HepG2 (cell line): ENCODE data around the gene TBX3. TPM values are rescaled to one million over a fixed set of nuclear protein-coding genes. Genes with fewer than 3 reads are reported as not detected.

Source experiments
- ELF4 ChIP-seq: sonication (generic); formaldehyde crosslinking; IDR thresholded peaks from 2 replicates; pipeline ENCODE4 v1.5.0; 2020; ENCODE audit warnings: missing genetic modification reagents, mild to moderate bottlenecking, moderate library complexity, borderline replicate concordance
- HDAC1 ChIP-seq: sonication (generic); formaldehyde crosslinking; IDR thresholded peaks from 2 replicates; pipeline ENCODE4 v1.5.1; 2020; ENCODE audit warnings: mild to moderate bottlenecking, missing genetic modification reagents
- HES4 ChIP-seq: sonication (generic); formaldehyde crosslinking; IDR thresholded peaks from 2 replicates; pipeline ENCODE4 v1.9.0; 2021; ENCODE audit warnings: mild to moderate bottlenecking, missing genetic modification reagents, borderline replicate concordance
- KLF12 ChIP-seq: sonication (generic); formaldehyde crosslinking; IDR thresholded peaks from 2 replicates; pipeline ENCODE4 v1.4.0; 2020; ENCODE audit warnings: missing genetic modification reagents, borderline replicate concordance
- KLF13 ChIP-seq: sonication (generic); formaldehyde crosslinking; IDR thresholded peaks from 2 replicates; pipeline ENCODE4 v1.4.0; 2020; ENCODE audit warnings: mild to moderate bottlenecking, missing genetic modification reagents
- MTA3 ChIP-seq: sonication (generic); formaldehyde crosslinking; IDR thresholded peaks from 2 replicates; pipeline ENCODE4 v1.4.0; 2020; ENCODE audit warnings: missing genetic modification reagents
- PITX1 ChIP-seq: sonication (generic); formaldehyde crosslinking; IDR thresholded peaks from 2 replicates; pipeline ENCODE4 v1.5.1; 2020; ENCODE audit warnings: mild to moderate bottlenecking, missing genetic modification reagents
- PRPF4 ChIP-seq: fragments of 200-400 bp; formaldehyde crosslinking; IDR thresholded peaks from 2 replicates; pipeline ENCODE4 v1.6.1; 2016; ENCODE audit warnings: low read length, low read depth; ENCODE audit not compliant: poor library complexity, severe bottlenecking
- SCMH1 ChIP-seq: sonication (generic); formaldehyde crosslinking; IDR thresholded peaks from 2 replicates; pipeline ENCODE4 v1.9.0; 2021; ENCODE audit warnings: missing genetic modification reagents, mild to moderate bottlenecking, borderline replicate concordance
- SMYD3 ChIP-seq: sonication (generic); formaldehyde crosslinking; IDR thresholded peaks from 2 replicates; pipeline ENCODE4 v1.8.1; 2023; ENCODE audit warnings: mild to moderate bottlenecking, missing genetic modification reagents
- SOX6 ChIP-seq, 2 experiments: fragments of 450-650 bp in 1 of 2; sonication (generic) in 1 of 2; formaldehyde crosslinking in 1 of 2; IDR thresholded peaks; 2 replicates each; pipeline versions ENCODE4 v1.4.0 to v1.6.1; 2017 to 2020; ENCODE audit warnings: antibody characterized with exemption in 1 of 2, mild to moderate bottlenecking in 1 of 2, missing genetic modification reagents in 1 of 2
- SSRP1 ChIP-seq: IDR thresholded peaks from 2 replicates; pipeline ENCODE4 v1.6.1; 2016; ENCODE audit warnings: control low read depth
- SUZ12 ChIP-seq: fragments of 150-350 bp; IDR thresholded peaks from 2 replicates; pipeline ENCODE4 v1.6.1; 2014; ENCODE audit warnings: low read depth, low read length
- ZKSCAN5 ChIP-seq: sonication (generic); formaldehyde crosslinking; IDR thresholded peaks from 2 replicates; pipeline ENCODE4 v1.5.1; 2020; ENCODE audit warnings: mild to moderate bottlenecking, missing genetic modification reagents
- ZNF260 ChIP-seq: sonication (generic); formaldehyde crosslinking; IDR thresholded peaks from 2 replicates; pipeline ENCODE4 v1.4.0; 2020; ENCODE audit warnings: missing genetic modification reagents, low read depth, mild to moderate bottlenecking, borderline replicate concordance
- ZNF431 ChIP-seq: sonication (generic); formaldehyde crosslinking; IDR thresholded peaks from 2 replicates; pipeline ENCODE4 v1.9.0; 2022; ENCODE audit warnings: missing genetic modification reagents, low read depth, mild to moderate bottlenecking, borderline replicate concordance
- ZSCAN20 ChIP-seq: sonication (generic); formaldehyde crosslinking; IDR thresholded peaks from 2 replicates; pipeline ENCODE4 v1.4.0; 2020; ENCODE audit warnings: missing genetic modification reagents, mild to moderate bottlenecking, borderline replicate concordance
- polyA plus RNA-seq, 8 experiments: library from polyadenylated mRNA; depleted of rRNA in 3 of 8; stranded (reverse) in 7 of 8; unstranded in 1 of 8; fragments of >200 nt; fragmentation: Illumina TruSeq in 4 of 8; extraction: Trizol in 4 of 8; gene quantifications; 2 replicates each; pipeline versions ENCODE4 v1.2.1 to v1.2.3, GENCODE V29; 2011 to 2016; ENCODE audit warnings: low read depth in 4 of 8, missing spikeins in 1 of 8, mixed read lengths in 1 of 8; ENCODE audit not compliant: insufficient read depth in 1 of 8
- total RNA-seq, 5 experiments: library from RNA; depleted of rRNA; stranded (reverse); fragments of >200 nt; fragmentation: Illumina TruSeq; extraction: Trizol; gene quantifications; 2 replicates each; pipeline ENCODE4 v1.2.3, GENCODE V29; 2016; ENCODE audit warnings: low read depth in 1 of 5
- TF ChIP-seq, protein P1 (sequence below): sonication (generic); formaldehyde crosslinking; IDR thresholded peaks from 2 replicates; pipeline ENCODE4 v1.5.1; 2020; ENCODE audit warnings: mild to moderate bottlenecking, missing genetic modification reagents
- TF ChIP-seq, protein P2 (sequence below): sonication (generic); formaldehyde crosslinking; IDR thresholded peaks from 2 replicates; pipeline ENCODE4 v1.5.1; 2020; ENCODE audit warnings: missing genetic modification reagents, mild to moderate bottlenecking, borderline replicate concordance
- TF ChIP-seq, protein P3 (sequence below): sonication (generic); formaldehyde crosslinking; IDR thresholded peaks from 2 replicates; pipeline ENCODE4 v1.8.0; 2022; ENCODE audit warnings: missing genetic modification reagents, mild to moderate bottlenecking, moderate library complexity, borderline replicate concordance
- TF ChIP-seq, protein P4 (sequence below): sonication (generic); formaldehyde crosslinking; IDR thresholded peaks from 2 replicates; pipeline ENCODE4 v1.4.0; 2020; ENCODE audit warnings: missing genetic modification reagents

The TBX3 gene
- total and polyA plus RNA-seq, 2 of the 13 experiments (the other 11 are each of a cell fraction or from before 2014, with no cell fraction given) = 27.1 to 42.4 TPM

DNA sequence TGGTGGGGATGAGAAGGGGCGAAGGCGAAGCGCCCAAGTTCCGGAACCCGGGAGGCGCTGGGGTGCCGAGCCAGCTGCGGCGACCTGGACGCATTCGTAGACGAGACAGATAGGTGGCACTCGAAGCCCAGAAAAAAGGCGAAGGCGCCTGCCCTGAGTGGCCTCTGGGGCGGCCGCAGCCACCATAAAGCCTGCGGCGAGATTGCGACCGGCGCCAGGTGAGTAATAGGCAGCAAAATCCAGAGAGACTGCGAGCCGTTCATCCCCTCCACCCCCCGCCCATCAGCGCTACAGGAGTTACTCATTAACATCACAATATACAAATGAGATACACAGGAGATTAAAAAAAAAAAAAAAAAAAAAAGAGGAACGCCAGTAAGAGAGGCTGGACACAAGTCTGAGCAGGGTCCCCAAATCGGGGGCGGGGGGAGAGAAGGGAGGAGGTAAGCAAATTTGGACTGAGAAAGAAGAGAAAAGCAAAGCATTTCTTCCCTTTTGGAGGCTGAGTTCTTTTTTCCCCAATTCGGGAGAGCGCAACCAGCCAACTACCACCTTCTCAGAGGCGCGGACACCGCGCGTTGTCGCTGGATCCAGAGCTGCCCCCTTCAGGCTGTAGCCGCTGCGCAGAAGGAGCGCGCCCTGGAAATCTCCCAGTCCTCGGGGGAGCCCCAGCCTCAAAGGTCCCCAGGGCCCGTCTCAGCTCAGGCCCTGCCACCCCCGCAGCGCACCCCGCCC, 15.7 kb downstream of the TBX3 start (continued):
- TF ChIP-seq, protein P1, sequence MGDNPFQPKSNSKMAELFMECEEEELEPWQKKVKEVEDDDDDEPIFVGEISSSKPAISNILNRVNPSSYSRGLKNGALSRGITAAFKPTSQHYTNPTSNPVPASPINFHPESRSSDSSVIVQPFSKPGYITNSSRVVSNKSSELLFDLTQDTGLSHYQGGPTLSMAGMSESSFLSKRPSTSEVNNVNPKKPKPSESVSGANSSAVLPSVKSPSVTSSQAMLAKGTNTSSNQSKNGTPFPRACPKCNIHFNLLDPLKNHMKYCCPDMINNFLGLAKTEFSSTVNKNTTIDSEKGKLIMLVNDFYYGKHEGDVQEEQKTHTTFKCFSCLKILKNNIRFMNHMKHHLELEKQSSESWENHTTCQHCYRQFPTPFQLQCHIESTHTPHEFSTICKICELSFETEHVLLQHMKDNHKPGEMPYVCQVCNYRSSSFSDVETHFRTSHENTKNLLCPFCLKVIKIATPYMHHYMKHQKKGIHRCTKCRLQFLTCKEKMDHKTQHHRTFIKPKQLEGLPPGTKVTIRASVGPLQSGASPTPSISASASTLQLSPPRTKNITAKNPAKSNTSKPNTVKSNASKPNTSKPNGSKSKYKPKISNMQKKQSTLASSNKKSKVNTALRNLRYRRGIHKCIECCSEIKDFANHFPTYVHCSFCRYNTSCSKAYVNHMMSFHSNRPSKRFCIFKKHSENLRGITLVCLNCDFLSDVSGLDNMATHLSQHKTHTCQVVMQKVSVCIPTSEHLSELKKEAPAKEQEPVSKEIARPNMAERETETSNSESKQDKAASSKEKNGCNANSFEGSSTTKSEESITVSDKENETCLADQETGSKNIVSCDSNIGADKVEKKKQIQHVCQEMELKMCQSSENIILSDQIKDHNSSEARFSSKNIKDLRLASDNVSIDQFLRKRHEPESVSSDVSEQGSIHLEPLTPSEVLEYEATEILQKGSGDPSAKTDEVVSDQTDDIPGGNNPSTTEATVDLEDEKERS (CRISPR knock-in tag) = no peak
- TF ChIP-seq ZNF260 (CRISPR knock-in tag) (no peak), KLF12 (CRISPR knock-in tag) (no peak), PRPF4 (no peak), KLF13 (CRISPR knock-in tag) (no peak), ELF4 (CRISPR knock-in tag) (no peak), ZSCAN20 (no peak), SSRP1 (CRISPR knock-in tag) (no peak), HDAC1 (peak; percentile 51), ZNF431 (CRISPR knock-in tag) (no peak), PITX1 (peak; percentile 52), MTA3 (CRISPR knock-in tag) (no peak), HES4 (CRISPR knock-in tag) (no peak), SUZ12 (no peak), ZKSCAN5 (CRISPR knock-in tag) (no peak), SOX6 (IDR thresholded peaks at IDR 0.05) (no peak), SOX6 (CRISPR knock-in tag; IDR thresholded peaks at IDR 0.05) (peak; percentile 61; the same call in 1 of the 2 replicates), SCMH1 (CRISPR knock-in tag) (no peak), SMYD3 (CRISPR knock-in tag) (no peak)
- TF ChIP-seq, protein P2, sequence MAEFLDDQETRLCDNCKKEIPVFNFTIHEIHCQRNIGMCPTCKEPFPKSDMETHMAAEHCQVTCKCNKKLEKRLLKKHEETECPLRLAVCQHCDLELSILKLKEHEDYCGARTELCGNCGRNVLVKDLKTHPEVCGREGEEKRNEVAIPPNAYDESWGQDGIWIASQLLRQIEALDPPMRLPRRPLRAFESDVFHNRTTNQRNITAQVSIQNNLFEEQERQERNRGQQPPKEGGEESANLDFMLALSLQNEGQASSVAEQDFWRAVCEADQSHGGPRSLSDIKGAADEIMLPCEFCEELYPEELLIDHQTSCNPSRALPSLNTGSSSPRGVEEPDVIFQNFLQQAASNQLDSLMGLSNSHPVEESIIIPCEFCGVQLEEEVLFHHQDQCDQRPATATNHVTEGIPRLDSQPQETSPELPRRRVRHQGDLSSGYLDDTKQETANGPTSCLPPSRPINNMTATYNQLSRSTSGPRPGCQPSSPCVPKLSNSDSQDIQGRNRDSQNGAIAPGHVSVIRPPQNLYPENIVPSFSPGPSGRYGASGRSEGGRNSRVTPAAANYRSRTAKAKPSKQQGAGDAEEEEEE (CRISPR knock-in tag) = no peak
- TF ChIP-seq, protein P3, sequence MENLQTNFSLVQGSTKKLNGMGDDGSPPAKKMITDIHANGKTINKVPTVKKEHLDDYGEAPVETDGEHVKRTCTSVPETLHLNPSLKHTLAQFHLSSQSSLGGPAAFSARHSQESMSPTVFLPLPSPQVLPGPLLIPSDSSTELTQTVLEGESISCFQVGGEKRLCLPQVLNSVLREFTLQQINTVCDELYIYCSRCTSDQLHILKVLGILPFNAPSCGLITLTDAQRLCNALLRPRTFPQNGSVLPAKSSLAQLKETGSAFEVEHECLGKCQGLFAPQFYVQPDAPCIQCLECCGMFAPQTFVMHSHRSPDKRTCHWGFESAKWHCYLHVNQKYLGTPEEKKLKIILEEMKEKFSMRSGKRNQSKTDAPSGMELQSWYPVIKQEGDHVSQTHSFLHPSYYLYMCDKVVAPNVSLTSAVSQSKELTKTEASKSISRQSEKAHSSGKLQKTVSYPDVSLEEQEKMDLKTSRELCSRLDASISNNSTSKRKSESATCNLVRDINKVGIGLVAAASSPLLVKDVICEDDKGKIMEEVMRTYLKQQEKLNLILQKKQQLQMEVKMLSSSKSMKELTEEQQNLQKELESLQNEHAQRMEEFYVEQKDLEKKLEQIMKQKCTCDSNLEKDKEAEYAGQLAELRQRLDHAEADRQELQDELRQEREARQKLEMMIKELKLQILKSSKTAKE (CRISPR knock-in tag) = no peak
- TF ChIP-seq, protein P4, sequence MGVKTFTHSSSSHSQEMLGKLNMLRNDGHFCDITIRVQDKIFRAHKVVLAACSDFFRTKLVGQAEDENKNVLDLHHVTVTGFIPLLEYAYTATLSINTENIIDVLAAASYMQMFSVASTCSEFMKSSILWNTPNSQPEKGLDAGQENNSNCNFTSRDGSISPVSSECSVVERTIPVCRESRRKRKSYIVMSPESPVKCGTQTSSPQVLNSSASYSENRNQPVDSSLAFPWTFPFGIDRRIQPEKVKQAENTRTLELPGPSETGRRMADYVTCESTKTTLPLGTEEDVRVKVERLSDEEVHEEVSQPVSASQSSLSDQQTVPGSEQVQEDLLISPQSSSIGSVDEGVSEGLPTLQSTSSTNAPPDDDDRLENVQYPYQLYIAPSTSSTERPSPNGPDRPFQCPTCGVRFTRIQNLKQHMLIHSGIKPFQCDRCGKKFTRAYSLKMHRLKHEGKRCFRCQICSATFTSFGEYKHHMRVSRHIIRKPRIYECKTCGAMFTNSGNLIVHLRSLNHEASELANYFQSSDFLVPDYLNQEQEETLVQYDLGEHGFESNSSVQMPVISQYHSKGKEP (CRISPR knock-in tag) = no peak
